Measurements from ENCODE around the gene KCNMB2. TPM values are rescaled to one million over a fixed set of nuclear protein-coding genes. Genes with fewer than 3 reads are reported as not detected.
A peak's percentile ranks its signal among the peaks of the same experiment; 100 is the strongest.
"Not testable (repeated sequence)": the region's sequence is repeated elsewhere in the genome, so short reads cannot be mapped to it uniquely, and the experiment has no call there.

The KCNMB2 gene
- total and polyA plus RNA-seq, 8 donors: 0.69 to 38.0 (median 2.3) TPM

DNA sequence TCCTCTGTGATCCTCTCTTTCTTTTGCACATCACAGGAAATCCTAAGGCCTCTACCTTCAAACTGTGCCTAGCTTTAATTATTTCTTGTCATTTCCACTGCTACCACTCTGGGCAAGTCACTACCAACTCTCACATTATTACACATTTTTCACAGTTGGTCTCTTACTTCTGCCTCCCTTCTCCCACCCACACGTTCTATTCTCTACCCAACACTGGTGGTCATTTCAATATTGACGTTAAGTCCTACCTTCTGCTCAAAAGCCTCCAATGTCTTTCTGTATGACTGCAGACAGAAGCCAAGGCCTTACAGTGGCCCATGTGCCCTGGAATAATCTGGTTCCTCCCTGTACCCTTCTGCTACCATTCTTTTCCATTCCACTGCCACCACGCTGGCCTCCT lies 3.9 kb downstream of the KCNMB2 start:
- Histone ChIP-seq H3K36me3 (no peaks in the 10 kb centered on the region), H3K27ac (no peak overlapping the region), H3K27me3 (no peaks in the 10 kb centered on the region), H3K4me1 (peaks cover 0 to 8% (median 0%) of the 10 kb centered on the region in 3 donors), H3K9me3 (no peaks in the 10 kb centered on the region), H3K4me3 (no peak overlapping the region)
- WGBS, 2 donors: 85 to 90% methylated on average over 3 of the region's 3 CpGs
- DNase-seq (no peak), ATAC-seq (no peak), FAIRE-seq (no peak)
- TF ChIP-seq, protein P1, sequence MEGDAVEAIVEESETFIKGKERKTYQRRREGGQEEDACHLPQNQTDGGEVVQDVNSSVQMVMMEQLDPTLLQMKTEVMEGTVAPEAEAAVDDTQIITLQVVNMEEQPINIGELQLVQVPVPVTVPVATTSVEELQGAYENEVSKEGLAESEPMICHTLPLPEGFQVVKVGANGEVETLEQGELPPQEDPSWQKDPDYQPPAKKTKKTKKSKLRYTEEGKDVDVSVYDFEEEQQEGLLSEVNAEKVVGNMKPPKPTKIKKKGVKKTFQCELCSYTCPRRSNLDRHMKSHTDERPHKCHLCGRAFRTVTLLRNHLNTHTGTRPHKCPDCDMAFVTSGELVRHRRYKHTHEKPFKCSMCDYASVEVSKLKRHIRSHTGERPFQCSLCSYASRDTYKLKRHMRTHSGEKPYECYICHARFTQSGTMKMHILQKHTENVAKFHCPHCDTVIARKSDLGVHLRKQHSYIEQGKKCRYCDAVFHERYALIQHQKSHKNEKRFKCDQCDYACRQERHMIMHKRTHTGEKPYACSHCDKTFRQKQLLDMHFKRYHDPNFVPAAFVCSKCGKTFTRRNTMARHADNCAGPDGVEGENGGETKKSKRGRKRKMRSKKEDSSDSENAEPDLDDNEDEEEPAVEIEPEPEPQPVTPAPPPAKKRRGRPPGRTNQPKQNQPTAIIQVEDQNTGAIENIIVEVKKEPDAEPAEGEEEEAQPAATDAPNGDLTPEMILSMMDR (IDR thresholded peaks at IDR 0.05): no peak
- intact Hi-C loops (cut with DNase I): no loop called here

DNA sequence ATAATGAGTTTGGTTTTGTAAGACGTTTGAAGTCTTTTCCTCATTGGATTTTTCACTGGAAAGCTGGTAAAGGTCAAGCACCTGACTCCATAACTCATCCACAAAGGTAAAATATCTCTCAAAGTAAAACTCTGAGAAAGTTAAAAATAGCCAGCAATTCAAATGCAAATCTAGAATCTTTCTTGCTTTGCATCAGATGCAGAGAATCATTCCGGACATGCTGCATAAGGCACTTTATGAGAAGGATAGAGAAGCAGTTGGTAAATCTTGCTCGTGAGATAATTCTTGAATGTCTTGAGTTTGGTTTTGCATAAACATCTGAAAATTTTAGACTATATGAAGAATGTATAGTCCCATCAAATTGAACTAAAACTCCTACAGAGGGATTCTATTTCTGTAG lies 9.1 kb downstream of the KCNMB2 start:
- Histone ChIP-seq H3K4me1 (no peaks in the 10 kb centered on the region), H3K27ac (no peak overlapping the region), H3K27me3 (no peaks in the 10 kb centered on the region), H3K36me3 (no peaks in the 10 kb centered on the region), H3K4me3 (no peak overlapping the region), H3K9me3 (no peaks in the 10 kb centered on the region)
- FAIRE-seq: no peak
- no peak for DNase-seq
- ATAC-seq: no peak
- TF ChIP-seq, protein P1 (IDR thresholded peaks at IDR 0.05): no peak
- 73 to 75% methylated on average over 3 of the region's 3 CpGs for WGBS, 2 donors
- intact Hi-C loops (cut with DNase I): no loop called here

DNA sequence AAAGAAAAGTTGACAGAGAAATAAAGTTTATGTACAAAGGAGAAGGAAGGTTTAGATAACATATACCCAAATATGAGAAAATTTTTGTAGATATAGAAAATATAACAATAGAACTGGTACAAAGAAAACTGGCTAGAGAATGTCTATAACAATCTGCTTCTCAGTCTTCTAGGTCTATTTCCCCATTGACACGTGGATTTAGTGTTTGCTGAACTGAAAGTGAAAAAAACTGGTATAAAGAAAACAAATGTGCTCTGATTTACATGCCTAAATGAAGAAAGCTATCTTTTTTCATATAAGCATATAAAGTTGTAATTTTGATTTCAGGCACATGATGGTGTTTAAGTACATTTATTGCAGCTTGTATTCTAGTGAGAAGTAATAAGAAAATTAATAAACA lies 9.8 kb downstream of the KCNMB2 start:
- no peak for FAIRE-seq
- TF ChIP-seq, protein P1 (IDR thresholded peaks at IDR 0.05): no peak
- intact Hi-C loops (cut with DNase I): no loop called here

DNA sequence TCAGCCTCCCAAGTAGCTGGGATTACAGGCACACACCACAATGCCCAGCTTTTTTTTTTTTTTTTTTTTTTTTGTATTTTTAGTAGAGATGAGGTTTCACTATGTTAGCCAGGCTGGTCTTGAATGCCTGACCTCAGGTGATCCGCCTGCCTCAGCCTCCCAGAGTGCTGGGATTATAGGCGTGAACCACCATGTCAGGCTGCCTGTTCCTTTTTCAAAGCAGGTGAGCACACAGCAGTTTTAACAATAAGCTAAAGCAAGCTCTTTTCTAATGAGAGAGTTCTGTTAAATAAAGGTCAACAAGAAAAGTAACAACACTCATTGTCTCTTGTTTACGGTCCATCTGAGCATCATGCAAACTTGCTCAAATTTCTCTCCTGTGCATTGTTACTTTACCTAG lies 13.2 kb downstream of the KCNMB2 start:
- intact Hi-C loops (cut with DNase I); H3K36me3 ChIP-seq; FAIRE-seq; H3K27ac ChIP-seq; H3K9me3 ChIP-seq; H3K27me3 ChIP-seq; ATAC-seq; H3K4me3 ChIP-seq; H3K4me1 ChIP-seq: not testable (repeated sequence)
- DNase-seq: peak in 1 of 6 donors; percentile 13
- WGBS, 2 donors: 77 to 89% methylated on average over 3 of the region's 3 CpGs

More for the DNA sequence above, 9.8 kb downstream of the KCNMB2 start:
- Histone ChIP-seq H3K9me3 (no peaks in the 10 kb centered on the region), H3K36me3 (no peaks in the 10 kb centered on the region), H3K27ac (no peak overlapping the region), H3K4me3 (no peak overlapping the region), H3K4me1 (no peaks in the 10 kb centered on the region), H3K27me3 (no peaks in the 10 kb centered on the region)
- ATAC-seq: peak in 1 of 4 donors; percentile 20
- WGBS, 2 donors: 9 to 22% methylated on average over 1 of the region's 1 CpG
- no peak for DNase-seq

DNA sequence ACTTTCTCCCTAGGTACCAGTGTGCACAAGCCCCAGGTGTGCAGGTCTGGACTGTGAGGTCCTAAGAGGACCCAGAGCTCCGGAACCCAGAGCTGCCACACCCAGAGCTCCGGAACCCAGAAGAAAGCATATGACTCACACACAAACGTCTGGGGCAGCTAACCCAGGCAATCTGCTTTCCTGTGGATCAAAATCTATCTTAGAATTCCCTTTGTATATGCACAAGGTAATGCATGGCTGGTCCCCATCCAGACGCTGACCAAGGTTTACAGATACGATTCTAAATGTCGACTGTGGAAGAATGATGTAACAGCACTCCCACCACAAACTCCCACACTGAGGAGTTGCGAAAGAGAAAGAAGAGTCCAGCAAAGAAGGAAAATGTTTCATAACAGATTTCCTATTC lies 15.7 kb downstream of the KCNMB2 start:
- Histone ChIP-seq H3K27me3 (no peaks in the 10 kb centered on the region), H3K4me3 (no peak overlapping the region), H3K36me3 (no peaks in the 10 kb centered on the region), H3K27ac (no peak overlapping the region), H3K4me1 (no peaks in the 10 kb centered on the region), H3K9me3 (no peaks in the 10 kb centered on the region)
- DNase-seq (no peak), FAIRE-seq (no peak), ATAC-seq (peak in 1 of 4 donors; percentile 16)
- intact Hi-C loops (cut with DNase I): no loop called here
- 72 to 74% methylated on average over 7 of the region's 7 CpGs for WGBS, 2 donors
- TF ChIP-seq, protein P1 (IDR thresholded peaks at IDR 0.05): no peak
